A549 treated with CpdA at 1 μM for 4 hours (cell line): ENCODE measurements around the gene FHL2. TPM values are rescaled to one million over a fixed set of nuclear protein-coding genes. Genes with fewer than 3 reads are reported as not detected.

Experiments used
- total RNA-seq: library from RNA; stranded (reverse); fragments of 200-300 nt; extraction: Qiagen RNA extraction; gene quantifications from 5 replicates; pipeline ENCODE4 v1.2.3, GENCODE V29; 2022; ENCODE audit warnings: low read depth

FHL2 gene, protein sequence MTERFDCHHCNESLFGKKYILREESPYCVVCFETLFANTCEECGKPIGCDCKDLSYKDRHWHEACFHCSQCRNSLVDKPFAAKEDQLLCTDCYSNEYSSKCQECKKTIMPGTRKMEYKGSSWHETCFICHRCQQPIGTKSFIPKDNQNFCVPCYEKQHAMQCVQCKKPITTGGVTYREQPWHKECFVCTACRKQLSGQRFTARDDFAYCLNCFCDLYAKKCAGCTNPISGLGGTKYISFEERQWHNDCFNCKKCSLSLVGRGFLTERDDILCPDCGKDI
- 63.2 to 81.4 TPM (median 74.6 TPM) in 5 replicates for total RNA-seq

DNA sequence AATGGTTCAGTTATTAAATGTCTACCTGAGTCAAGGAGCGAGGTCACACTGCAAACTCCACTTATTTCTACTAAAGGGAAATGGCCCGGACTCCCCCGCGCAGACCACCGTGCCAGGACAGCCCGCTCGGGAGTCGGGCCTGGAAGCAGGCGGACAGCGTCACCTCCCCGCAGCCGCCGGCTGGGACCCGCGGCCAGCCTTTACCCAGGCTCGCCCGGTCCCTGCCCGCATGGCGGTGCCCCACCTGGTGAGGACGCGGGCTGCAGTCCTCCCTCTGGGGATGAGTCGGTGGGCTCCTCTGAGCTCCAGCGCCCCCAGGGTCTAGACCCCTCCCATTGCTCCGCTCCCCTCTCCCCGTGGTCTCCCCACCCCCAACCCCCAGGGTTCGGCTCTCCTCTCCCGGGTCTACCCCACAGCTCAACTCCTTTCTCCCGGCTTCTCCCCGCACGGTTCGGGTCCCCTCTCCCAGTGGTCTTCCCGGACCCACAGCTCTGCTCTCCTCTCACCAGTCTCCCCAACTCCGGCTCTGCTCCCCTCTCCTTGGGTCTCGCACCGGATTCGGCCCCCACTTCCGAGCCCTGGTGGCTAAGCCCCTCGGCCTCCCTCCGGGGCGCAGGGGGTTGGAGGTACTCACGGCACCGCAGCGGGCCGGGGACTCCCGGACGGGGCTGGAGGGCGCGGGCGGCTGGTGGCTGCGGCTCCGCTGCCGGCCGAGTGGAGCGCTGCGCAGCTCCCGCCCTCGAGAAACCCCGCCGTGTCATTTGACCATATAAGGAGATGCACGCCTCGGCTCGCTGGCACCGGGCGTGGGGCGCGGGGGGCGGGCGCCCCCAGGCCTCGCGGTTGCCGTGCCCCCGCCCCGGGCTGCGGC, at the start of gene FHL2:
Gene FHL2 (minus strand): TSS at position 716 of the 871 bp plus-strand sequence. CDS start 12,535 bp downstream, outside the sequence.

DNA sequence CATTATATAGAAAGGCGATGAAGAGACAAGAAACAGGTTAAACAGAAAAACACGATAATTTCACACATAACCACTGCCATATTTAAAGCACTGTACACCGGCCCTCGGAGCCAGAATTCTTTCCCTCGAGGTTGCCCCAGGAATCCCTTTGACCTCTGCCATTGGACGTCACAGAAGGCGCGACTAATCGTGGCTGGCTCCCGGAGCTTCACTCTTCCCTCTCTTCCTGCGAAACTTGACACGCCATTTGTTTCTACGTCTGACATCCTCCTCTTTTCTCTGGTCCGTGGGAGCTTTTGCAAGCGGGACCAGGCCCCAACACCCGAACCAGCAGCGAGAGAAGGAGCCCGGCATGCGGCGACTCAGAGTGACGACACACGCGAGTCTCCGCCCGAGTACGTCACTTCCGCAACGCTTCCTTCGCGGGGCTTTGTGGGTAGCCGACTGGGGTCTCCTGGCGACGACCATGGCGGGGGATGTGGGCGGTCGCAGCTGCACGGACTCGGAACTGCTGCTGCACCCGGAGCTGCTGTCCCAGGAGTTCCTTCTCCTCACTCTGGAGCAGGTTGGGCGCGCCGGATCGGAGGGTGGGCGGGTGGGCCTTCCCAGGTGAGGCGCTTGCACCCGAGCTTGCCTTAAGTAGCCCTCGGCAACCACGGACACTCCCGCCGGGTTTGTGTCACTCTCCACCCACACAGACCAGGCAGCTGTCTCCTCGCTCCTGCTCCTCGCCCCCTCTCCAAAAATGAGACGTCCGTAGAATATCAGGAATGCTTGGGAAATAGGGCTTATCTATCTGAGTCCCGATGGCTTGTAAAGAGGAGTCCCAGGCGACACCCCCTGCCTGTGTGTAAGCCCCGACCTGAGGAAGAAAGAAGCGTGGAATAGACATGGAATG, 61.5 kb downstream of the FHL2 start, which contains the start of gene C2orf49:
Gene C2orf49 (plus strand): TSS at position 419 of the 898 bp plus-strand sequence. CDS start 48 bp downstream, at position 467.

DNA sequence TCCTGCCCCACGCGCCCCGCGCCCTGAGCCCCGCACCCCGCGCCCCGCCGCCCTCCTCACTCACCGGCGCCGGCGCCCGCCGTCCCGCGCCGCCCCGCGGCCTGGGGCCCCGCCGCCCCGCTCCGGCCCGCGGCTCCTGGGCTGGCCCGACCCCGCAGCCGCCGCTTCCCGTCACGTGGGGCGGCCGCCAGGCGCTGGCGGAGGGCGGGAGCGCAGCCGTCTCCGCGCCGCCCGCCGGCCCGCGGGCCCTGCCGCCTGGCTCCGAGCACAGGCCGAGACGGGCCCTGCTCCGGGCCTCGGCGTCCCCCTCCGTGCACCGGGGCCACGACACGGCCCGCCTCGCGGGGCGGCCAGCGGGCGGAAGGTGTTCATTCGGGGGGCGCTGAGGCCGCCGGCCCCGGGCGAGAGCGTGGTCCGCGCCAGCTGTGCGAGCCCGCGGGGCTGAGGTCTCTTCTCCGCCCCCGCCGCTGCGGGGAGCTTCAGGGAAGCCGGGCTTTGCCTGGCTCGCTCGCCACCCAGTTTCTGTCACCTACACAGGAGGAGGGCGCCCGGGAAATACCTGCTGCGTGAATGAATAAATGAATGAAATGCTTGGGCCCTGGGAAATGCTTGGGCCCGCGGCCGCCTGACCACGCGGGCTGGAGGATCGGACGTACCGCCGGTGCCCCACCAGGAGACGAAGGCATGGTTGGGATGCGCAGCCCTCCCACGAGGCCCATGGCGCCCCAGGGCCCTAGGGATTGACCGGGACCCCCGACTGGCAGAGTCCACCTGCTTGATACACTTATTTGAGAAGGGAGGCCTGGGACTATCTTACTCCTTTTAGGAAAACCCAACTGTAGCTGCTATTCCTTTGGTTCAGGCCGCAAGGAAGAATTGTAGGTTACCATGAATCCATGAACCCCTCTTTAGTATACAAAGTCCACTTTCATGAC, 69.0 kb downstream of the FHL2 start, which contains the start of gene TGFBRAP1:
Gene TGFBRAP1 (minus strand): TSS at position 175 of the 935 bp plus-strand sequence. CDS start 21,434 bp downstream, outside the sequence.

Other genes starting within 250 kb of the FHL2 start
- not detected in 5 replicates for gene GPR45, start 157.3 kb downstream of the FHL2 start, total RNA-seq
- gene TGFBRAP1, start 69.3 kb downstream of the FHL2 start, total RNA-seq, result 16.4 to 17.9 TPM (median 17.0 TPM) in 5 replicates
- 13.8 to 18.6 TPM (median 15.3 TPM) in 5 replicates for gene C2orf49, start 61.5 kb downstream of the FHL2 start, total RNA-seq